NB4 (cell line): Measurements from ENCODE around the gene PAK6.

Experiments used
- MYC ChIP-seq: IDR thresholded peaks from 2 replicates; pipeline ENCODE4 v1.6.1; 2011; ENCODE audit warnings: low read depth, low read length
- POLR2A ChIP-seq: IDR thresholded peaks from 2 replicates; pipeline ENCODE4 v1.6.1; 2011; ENCODE audit warnings: mild to moderate bottlenecking; ENCODE audit not compliant: insufficient read length; ENCODE audit errors: extremely low read depth
- TF ChIP-seq, protein P1 (sequence below): IDR thresholded peaks from one replicate; pipeline ENCODE4 v1.5.1; 2012; ENCODE audit warnings: low read depth, low read length

DNA sequence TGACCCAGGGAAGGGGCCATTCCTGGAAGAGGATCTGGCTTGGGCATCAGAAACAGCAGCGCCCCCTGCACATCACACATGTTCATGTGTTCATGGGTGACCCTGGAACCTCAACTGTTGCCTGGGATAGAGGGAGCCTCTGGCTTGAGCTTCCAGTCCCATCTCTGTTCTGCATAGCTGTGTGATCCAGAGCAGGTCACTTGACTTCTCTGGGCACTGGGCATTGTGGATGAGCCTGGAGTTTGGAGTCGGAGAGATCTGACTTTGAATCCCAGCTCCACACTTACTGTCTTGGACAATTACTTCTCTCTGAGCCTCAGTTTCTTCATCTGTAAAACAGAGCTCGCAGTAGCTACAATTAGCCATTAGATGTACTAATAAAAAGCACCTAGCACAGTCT is 15.6 kb downstream of the PAK6 start:
- TF ChIP-seq, protein P1, sequence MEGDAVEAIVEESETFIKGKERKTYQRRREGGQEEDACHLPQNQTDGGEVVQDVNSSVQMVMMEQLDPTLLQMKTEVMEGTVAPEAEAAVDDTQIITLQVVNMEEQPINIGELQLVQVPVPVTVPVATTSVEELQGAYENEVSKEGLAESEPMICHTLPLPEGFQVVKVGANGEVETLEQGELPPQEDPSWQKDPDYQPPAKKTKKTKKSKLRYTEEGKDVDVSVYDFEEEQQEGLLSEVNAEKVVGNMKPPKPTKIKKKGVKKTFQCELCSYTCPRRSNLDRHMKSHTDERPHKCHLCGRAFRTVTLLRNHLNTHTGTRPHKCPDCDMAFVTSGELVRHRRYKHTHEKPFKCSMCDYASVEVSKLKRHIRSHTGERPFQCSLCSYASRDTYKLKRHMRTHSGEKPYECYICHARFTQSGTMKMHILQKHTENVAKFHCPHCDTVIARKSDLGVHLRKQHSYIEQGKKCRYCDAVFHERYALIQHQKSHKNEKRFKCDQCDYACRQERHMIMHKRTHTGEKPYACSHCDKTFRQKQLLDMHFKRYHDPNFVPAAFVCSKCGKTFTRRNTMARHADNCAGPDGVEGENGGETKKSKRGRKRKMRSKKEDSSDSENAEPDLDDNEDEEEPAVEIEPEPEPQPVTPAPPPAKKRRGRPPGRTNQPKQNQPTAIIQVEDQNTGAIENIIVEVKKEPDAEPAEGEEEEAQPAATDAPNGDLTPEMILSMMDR: no peak
- TF ChIP-seq MYC (no peak), POLR2A (no peak)
